Activated CD4-positive, alpha-beta T cell treated with anti-CD3 and anti-CD28 coated beads, Interleukin-10, Interleukin-2, amounts not matched to agents 100 ng/mL and 50 ng/mL, durations not matched to agents 16 hours and 8 hours (primary cell): Measurements from ENCODE around the gene EBF3.

Experiments used
- DNase-seq: peaks from one replicate; pipeline ENCODE4 v3.0.0-alpha.2; 2020

EBF3 gene

DNA sequence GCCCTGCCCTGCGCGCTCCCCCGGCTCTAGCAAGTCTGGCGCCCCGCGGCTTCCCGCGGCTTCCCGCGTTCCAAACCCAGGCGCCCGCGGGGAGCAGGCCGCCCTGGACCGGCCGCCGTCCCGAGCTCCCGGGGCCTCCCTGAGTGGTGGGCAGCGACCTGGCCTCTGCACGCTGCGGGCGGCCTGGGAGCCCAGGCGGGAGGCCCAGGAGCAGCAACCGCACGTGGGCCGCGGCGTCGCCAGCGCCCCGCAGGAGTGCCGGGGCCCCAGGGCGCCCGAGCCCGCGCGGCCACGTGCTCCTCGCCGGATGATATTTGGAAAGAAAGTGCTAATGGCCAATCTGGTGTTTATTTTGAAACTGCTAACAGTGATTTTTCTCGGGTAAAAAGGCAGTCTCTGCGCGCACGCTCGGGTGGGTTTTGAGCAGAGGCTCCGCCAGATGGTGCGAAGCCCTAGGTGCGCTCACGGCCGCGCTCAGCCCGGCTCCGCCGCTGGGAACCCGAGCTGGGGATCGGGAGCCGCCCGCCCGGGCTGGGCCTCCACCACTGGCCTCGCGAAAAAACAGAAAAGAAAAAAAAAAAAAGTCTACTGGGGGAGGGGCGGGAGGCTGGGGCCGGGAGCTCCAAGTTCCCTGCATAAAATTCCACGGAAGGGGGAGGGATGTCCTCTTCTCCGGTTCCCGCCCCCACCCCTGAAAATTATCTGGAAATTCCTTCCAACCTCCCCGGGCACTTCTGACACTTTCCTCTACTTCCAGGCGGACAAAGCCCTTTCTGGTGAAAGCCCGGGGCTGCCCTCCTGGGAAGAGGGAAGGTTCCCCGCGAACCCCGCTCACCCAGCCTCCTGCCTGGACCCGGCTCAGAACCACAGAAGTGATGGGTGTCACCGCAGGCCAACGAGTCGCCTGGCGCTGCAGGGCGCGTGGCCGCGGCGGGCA lies 4.3 kb downstream of the EBF3 start:
- DNase-seq, result no peak

DNA sequence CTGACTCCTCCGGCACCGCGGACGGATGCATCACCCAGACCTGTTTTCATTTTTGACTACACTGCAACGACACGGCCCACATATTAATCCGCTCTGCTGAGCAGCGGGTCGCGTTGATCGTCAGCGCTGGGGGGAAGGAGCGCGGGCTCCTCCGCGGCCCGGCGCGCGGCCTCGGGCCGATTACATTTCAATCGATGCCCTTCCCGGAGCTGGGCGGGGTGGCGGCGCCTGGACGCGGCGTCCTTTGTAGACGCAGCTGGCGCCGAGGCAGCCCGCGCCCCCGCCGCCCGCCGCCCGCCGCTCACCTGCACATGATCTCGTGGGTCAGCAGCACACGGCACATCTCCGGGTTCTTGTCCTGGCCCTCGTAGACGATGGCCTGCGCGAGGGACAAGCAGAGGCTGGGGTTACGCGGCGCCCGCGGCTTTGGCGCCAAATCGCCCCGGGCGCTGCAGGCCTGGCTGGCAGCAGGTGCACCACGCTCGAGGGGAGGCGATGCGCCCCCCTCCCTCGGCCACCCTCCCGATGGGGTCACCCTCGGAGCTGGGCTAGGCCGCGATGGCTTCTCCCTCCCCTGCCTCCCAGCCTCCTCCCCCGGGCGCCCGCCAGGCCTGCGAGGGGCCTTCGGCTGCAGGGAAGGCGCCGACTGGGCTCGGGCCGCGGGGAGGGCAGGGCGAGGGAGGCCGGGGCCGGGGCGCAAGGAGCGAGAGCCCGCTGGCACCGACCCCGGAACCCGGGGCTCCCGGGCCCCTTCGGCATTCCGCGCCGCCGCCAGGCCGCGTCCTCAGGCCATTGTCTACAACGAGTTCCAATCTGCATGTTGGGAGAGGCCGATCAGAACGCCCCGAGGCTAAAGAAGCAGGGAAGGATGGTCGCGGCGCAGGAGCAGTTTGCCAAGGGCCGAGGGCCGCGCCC lies 5.2 kb downstream of the EBF3 start:
- DNase-seq, result no peak

DNA sequence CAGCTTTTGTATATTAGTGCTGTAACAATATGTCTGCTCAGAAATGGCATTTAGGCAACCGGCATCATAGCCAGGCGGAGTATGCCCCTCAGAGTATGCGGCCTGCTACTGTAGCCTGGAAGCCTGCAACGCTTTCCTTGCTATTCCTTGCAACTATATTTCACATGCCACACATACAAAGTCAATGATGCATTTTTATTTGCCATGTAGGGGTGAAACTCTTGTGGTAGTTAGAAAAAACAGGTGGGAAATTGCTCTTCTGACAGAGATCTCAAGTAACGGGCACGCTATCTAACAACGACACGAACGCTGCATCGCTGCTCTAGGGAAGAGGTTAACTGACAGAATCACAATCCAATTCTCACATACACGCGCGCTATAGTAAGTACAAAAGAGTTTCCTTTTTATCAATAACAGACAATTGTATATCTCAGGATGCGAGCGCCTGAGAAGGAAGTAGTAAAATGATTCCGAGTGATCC lies 5.9 kb downstream of the EBF3 start:
- no peak for DNase-seq

DNA sequence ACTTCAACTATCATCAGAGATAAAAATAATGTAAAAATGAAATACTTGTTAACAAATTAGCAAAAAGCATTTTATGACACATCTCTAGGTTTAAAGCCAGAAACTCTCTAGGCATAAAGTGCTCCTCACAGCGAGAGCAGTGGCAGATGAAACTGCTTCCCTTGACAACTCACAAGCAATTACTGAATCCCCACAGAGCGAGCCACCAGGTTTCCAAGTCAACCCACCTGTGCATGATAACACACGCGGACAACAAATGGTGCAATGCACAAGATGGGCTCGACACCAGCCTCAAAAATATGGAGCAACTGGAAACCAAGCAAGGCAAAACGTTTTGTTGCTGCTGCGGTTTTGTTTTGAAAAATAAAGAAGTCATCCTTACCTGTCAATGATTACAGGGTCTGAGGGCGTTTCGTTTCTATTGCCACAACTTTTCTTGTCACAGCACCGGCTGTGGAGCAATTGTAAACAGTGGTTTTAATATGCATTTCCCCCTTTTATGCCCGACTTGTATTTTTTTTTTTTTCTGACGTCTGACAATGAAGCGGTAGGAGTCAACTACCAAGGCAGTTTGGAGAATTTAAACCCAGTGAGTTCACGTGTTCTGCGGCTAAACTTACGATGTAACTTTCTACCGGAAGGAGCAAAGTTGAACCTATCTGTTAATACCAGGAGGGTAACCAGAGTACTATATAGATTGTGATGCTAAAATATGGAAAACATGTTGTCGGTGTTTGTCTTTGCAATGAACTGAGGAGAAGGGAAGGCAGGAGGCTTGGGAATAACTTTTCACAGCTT lies 7.0 kb downstream of the EBF3 start:
- no peak for DNase-seq

DNA sequence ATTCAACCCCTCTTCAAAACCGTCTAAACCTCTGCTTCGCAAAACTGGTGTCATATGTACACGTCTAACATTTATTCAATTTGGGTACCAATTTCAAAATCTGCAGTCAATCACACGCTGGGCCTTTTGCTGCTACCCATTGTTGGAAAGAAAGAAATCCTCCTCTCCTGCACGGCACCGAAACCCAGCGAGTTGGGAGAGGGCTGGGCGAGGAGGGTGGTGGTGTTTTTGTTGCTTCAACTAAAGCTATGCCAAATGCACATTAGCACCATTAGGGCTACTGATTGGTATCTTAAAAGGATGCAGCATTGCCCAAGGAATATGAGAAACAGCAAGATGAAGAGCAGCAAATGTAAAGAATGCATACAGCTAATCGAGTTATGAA lies 7.8 kb downstream of the EBF3 start:
- DNase-seq, result no peak

DNA sequence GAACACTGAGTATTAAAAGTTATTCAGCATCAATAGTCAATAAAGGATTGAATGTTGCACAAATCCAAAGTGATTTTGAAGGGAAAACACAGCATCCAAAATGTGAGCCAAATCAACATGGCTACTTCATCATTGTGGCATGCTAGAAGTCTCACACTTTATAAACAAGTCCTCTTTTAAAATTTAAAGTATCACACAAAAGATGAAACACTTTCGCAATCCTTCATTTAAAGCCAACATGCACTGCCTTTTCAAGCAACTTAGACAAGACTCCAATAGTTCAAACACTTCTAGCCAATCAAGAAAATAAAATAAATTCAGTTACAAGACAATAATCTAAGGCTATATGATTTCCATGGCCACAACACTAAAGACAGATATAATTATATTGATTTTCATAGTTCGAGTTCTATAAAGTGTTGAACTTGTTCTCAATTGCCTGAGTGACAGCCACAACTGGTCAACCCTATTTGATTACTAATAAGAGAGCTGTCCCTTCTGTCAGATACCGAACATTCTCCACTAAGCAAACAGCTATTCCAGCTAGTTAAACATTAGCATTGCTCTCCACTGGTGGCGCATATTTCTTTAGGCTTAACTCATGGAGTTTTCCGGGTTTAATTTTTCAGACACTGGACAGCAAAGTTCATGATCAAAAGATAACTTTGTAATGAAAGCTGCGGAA lies 8.3 kb downstream of the EBF3 start:
- DNase-seq, result no peak

DNA sequence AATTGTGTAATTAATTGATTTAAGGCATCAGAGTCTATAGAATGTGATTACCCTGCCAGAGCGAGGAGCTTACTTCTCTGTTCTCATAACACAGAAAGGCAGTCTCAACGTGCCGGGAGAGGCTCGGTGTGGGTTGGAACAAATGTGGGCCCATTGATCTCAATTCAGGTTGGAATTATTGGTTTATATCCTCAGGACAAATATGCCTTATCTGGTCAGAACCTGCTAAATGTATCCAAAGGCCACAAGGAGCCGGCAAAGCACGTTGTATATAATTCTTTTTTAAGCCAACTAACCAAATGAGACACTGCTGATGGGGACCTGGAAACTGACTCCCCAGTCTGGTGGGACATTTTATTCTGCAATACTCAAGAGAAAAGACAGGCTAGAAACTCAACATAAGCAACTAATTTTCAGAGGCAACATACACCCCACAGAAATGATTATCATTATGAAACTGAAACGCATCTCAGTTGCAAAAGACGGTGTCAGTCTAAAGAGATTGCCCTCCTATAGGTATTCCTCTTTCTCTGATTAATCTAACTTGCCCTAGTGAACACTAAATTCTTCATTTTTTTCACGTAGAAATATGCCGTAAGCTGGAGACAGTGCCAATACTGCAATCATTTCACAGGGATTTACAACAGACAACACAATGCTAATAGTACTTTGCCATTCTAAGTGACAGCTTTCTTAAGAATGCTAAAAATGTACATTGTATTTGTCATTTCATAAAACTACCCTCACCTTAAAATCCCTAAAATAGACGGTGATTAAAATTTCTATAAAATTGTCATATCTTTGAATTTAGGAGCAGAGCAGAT lies 9.4 kb downstream of the EBF3 start:
- no peak for DNase-seq

DNA sequence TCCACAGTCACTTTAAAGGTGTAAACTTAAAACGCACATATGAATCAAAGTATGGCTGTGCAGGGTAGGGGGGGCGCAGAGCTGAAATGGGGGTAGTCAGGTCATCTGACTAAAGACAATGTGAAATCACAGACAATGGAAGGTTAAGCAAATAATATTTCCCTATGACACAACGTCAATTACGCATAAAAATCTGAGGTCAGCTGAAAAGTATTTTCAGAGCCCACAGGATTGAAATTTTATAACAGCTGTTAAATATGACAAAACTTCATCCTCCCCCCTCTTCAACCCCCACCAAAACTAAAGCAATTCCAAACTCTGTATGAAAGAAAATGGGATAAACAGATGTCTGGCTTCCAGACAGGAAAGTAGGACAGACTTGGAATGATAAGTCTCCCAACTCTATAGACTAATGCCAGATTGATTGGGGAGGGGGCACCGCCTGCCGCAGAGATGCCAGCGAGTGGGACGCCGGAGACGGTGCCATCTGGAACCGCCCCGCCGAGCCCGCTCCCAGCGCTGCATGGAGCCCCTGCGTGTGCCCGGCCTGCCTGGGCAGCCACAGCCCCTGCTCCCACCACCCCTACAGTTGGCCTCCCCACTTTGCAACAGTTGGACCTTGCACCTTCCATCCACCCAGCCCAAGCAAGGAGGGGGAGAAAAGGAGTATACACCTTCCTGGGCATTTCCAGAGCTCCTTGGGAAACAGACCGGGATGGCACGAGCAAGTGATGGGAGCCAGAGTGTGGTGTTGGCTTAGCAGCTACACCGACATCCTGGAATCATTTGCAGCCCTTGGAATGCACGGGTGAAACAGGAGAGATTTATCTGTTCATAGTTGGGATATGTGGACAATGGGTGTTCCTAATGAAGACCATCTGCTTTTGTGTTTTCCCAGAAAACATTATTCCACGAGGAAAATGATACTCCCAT lies 10.7 kb downstream of the EBF3 start:
- no peak for DNase-seq

DNA sequence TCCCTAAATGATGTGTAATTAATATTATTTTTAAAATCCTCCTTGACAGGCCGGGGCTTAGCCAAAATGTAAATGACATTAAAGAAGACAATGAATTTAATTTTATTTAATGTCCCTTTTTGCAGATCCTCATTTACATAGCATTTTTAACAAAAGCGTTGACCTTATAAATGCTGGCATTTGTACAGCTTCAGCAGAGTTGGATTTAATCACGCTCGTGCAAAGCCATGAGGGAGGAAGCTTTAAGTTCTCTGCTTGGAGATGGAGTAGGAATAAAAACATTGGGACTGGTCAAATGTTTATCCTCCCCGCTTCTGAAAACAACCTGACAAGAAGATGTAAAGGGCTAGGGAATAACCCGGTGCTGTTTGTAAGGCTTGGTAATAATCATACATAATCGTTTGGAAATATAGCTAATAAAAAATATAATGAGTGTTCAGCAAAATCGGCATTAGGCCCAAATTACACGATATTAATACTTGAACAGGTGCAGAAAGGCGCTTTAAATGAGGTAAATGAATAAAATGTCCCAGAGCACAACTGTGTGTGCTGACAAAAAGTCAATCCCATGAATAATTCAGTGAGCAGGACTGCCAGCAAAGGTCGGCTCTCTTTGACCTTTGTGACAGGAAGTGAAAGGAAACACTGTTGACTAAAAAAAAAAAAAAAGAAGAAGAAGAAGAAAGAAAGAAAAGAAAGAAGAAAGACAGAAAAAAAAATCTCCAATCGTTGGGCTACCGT lies 11.5 kb downstream of the EBF3 start:
- no peak for DNase-seq

DNA sequence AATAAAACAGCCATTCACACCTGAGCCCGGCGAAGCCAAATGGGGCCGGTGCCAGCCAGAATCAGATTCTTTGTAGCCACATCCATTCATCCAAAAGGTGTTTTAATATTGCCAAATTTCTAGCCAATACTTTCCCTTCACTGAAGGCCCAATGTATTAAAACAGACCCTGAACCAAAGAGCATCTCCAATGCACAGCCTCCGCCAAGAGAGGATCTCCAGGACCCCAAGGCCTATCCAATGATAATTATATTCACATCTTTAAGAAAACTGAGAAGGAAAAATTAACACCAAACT lies 12.2 kb downstream of the EBF3 start:
- no peak for DNase-seq

DNA sequence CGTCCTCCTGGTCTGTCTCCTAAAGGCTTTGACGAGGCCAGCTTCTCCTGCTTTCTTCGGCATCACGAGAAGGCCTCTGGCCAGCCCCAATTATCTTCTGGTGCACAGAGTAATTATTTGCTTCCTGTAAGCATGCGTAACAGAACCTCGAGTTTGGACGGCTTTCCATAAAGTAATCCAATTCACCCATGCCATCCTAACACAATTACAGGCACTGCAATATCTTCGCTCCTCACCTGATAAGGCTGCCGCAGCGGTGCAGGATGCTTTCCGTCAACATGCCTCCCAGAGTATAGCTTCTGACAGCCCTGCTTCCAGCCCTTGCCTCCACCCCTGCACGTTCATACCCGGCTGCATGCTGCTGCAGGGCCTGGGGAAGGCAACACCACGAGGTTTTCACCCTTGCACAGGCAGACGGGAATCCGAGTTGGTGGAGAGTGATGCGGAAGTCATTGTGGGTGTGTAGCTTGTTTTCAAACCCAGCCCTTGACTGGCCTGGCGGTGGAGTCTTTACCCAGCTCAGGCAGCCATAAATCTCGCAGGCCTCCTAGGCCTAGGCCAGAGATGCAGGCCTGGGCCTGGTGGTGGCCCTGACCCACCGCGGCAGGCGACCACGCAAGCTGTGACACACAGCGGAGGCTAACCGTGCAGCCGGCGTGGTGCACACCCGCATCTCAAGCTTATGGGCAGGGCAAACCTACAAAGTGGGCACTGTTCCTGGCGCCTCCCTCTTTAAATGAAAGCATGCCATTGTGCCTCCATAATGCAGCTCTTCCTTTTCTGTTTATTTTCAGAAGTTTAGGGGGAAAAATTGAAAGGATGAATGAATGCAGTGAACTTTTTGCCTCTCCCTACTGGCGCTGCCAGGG lies 12.7 kb downstream of the EBF3 start:
- no peak for DNase-seq

DNA sequence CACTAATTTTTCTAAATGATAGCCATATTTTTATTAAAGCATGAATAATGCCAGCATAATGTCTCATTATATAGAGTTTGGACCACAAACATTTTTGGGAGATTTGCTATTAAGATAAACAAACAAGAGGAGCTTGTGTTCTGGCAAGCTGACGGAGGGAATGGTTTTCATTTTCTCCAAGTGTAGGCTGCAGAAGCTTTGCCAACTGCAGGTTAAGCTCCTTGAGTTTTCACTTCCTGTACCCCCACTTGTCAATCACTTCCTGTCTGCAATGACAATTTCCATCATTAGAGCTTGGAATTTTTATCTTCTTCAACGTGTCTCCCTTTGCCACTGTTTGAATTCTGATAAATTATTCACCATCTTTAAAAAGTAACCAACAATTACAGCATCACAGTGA lies 13.4 kb downstream of the EBF3 start:
- no peak for DNase-seq

DNA sequence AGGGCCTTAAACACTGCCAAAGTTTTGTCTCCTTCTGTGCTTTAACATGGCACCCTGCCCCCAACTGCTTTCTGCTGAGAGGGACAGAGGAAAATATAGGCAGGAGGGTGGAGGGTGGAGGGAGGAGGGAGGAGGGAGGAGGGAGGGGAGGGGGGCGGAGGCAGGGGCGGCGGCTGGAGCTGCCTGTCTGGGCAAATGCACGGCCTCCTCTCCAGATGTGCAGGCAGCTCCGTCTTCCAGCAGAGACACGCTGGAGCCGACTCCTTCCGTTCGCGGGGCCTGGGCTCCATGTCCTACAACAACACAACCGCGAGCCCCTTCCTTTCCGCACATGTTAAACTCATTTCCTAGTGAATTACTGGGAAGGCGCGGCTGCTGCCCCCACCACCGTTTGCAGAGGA lies 14.2 kb downstream of the EBF3 start:
- no peak for DNase-seq

DNA sequence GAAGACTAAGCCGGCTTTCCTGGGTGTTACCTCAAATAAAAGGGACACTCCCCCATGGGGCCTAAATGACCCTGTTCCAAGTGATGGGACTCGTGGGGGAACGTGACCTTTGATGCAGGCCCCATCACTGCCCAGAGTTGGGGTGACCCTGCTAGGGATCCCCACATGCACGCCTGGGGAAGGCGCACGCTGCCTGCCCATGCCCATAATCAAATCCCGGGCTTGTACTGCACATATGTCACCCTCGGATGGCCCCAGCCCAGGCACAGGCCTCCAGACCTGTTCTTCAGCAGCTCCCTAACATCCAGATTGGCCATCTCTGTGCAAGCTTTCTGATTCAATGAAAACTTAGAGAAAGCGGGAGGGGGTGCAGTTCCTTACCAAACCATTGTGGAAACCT lies 14.7 kb downstream of the EBF3 start:
- DNase-seq, result no peak

DNA sequence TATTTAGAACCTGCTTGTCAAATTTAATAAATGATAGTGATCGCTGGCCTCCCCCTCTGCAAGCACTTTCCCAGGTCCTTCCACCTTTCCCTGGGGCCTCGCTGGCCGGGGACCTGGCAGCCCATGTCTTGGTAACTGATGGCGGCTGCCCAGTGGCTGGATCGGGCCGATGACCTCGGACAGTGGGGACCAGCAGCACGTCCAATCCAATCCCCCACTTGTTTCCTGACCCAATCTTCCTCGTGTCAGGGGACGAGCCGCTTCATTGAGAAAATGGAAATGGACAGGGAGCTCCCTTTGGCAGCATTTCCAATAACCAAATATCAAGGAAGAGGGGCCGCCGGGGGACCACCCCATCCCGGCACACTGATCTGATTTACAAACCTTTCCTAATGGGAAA lies 17.2 kb downstream of the EBF3 start:
- no peak for DNase-seq

DNA sequence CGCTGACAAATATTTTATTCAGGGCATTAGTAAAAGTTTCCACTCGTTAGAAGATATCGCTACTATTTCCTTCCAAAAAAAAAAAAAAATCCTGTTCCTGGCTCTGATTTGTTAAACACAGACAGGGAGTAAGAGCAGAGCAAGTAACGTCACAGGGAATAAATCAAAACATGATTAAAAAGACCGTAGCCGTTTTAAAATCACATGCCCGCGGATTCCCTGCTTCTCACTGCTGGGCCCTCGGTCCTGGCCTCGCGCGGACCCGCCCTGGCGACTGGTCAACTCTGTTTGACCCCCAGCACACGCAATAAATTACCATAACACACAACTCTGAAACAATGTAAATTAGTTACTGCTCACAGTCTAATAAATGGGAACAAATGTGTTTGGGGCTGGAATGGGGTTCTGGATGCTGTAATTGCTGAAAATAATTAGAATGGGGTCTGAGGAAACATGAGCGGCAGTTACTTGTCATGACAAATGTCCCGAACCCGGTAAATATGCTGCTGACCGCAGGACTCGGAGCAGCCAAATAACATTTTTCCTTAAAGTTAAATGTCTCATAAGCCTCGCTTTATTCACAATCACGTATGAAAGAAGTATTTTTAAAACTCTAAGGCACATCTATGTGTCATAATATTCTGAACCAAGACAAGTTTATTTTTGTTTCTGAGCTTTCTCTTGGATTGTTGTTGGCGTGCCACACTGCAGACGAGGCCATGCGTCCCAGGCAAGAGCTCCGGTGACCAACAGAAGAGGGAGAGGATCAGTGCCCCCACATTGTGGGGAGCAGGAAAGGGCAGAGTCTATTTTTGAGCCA lies 17.9 kb downstream of the EBF3 start:
- DNase-seq, result no peak

DNA sequence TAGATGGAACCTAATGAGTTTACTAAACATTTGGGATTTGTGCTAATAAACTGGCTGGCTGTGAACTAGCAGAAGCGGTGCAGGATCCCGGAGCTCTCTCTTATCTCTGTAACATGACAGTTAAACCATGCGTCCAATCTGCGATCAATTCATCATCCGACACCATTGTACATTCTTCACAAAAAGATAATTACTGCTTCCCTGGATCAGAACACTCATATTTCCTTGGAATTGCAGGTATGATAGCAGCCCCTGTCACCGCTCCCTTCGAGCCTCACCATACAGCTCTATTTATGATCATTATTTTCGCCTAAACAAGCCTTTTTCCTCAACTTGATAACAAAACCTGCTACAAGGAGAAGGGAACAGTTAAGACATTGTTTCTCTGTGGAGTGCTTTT lies 18.5 kb downstream of the EBF3 start:
- no peak for DNase-seq

DNA sequence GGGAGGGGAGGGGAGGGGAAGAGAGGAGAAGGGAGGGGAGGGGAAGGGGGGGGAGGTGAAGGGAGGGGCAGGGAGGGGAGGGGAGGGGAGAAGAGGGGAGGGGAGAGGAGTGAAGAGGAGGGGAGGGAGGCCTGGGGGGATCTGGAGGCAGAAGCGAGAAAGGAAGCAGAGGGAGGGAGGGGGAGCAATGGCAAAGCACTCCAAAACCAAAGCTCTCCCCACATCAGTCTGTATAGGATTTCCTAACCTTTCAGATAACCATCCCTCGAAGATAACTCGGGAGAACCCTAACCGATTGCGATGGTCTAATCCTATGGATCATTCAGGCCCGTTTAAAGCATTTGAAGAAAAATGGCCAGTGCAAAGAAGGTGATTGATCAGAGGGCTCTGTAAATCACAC lies 19.0 kb downstream of the EBF3 start:
- DNase-seq, result no peak
